Kidney glomerular epithelial cell (primary cell): ENCODE measurements around the gene ACTN2.
A peak's percentile ranks its signal among the peaks of the same experiment; 100 is the strongest.

Experiments used
- DNase-seq: peaks from one replicate; lab custom pipeline; 2025; lab: John Stamatoyannopoulos, UW

The ACTN2 gene

GRCh38 chr1:236691348-236691747, 5.0 kb downstream of the ACTN2 start:
- no peak for DNase-seq

- peak; percentile 19 for DNase-seq
These were observed 5.8 kb downstream of the ACTN2 start for GRCh38 chr1:236692128-236692527.

DNA sequence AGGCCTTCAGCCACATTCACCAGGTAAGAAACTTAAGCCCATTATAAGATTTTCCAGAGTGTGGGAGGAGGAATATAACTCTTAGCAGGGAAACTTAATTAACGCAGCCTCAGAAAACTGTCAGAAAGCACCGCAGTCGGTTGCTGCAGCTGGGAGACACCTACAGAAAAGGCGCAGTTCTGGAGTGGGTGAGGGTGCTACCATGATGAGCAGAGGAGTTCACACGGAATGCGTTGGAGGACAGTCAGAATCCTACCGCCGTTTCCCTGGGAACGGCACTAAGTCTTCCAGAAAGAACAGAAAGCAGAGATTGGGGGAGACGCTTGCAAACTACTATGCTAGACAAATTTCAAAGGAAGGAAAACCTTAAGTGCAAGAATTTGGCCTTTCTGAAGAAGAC, 6.4 kb downstream of the ACTN2 start:
- DNase-seq: no peak

GRCh38 chr1:236699366-236699765, 13.1 kb downstream of the ACTN2 start:
- no peak for DNase-seq

GRCh38 chr1:236700903-236701302, 14.6 kb downstream of the ACTN2 start:
- DNase-seq: no peak

DNA sequence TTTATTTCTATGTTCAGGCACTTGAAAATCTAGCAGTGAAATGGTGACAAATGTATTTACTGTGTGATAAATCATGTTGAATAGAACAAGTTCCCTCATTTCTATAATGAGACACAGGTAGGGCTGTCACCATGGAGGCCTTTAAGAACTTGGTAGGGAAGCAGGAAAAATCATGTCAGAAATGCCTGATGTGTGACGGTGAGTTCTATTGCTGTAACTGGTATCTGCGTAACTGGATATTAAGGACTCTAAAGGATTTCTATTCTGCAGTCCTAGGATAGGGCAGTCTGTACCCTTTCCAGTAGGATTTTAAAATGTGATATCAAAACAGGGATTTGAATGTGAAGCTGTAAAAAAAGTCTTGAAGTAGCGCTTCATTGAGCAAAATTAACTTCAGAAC, 15.5 kb downstream of the ACTN2 start:
- no peak for DNase-seq

- no peak for DNase-seq
These were observed 16.6 kb downstream of the ACTN2 start for GRCh38 chr1:236702791-236703394.

- DNase-seq: no peak
These were observed 19.5 kb downstream of the ACTN2 start for GRCh38 chr1:236705771-236706170.

- no peak for DNase-seq
These were observed 19.9 kb downstream of the ACTN2 start for GRCh38 chr1:236706183-236706582.

DNA sequence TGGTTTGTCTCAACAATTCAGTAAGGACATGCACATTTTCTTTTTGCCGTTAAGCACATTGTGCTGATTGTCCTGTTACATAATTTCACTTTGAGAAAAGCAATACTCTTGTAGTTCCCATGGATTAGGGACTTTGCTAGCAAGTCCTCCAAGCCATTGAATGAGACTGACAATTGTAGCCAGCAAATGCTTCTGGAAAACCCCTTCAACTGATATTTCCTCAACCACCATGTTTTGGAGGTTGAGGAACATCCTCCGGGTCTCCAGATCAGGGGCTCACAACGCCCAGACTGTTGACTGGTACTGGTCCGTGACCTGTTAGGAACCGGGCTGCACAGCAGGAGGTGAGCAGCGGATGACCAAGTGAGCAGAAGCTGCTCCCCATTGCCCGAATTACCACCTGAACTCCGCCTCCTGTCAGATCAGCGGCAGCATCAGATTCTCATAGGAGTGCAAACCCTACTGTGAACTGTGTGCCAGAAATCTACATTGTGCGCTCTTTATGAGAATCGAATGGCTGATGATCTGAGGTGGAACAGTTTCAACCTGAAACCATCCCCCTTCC, 24.1 kb downstream of the ACTN2 start:
- no peak for DNase-seq

- DNase-seq: no peak
These were observed 29.9 kb downstream of the ACTN2 start for GRCh38 chr1:236716160-236716559.

- no peak for DNase-seq
These were observed 31.5 kb downstream of the ACTN2 start for GRCh38 chr1:236717811-236718210.

- no peak for DNase-seq
These were observed 32.0 kb downstream of the ACTN2 start for GRCh38 chr1:236718328-236718727.

GRCh38 chr1:236720206-236720605, 33.9 kb downstream of the ACTN2 start:
- DNase-seq: no peak

DNA sequence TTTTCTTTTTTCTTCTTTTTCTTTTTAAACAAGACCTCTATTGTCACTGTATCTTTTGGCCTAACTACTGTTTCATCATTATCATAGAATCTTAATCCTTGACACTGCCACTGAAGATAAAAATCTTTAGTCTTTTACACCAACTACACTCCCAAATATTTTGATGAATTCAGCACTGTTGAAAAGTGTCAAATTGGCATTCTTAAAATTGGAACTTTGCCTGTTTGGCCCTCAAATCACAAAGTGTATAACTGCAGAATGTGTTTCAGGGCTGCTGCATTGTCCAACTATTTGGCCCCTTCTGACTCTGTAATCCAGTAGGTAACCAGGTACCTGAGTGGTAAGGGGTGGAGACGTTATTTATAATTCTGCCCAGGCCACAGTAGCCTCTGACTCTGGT, 34.3 kb downstream of the ACTN2 start:
- DNase-seq: no peak

- DNase-seq: no peak
These were observed 37.8 kb downstream of the ACTN2 start for GRCh38 chr1:236724049-236724448.

GRCh38 chr1:236724506-236724905, 38.2 kb downstream of the ACTN2 start:
- DNase-seq: no peak

DNA sequence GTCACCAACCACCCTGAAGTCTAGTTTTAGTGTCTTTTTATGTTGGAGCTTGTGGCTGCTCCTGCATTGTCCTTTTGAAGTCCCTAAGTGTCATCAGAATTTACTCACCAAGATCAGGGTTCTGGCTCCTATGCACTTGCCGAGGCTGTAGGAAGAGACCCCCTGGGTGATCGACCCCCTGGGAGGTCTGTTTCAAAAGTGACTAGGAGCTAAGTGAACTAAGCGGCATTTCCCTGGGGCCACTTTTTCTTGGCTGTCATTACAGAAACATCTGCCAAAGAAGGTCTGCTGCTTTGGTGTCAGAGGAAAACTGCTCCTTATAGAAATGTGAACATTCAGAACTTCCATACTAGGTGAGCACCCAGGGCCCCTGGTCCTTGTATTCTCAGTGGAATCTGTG, 39.4 kb downstream of the ACTN2 start:
- no peak for DNase-seq

DNA sequence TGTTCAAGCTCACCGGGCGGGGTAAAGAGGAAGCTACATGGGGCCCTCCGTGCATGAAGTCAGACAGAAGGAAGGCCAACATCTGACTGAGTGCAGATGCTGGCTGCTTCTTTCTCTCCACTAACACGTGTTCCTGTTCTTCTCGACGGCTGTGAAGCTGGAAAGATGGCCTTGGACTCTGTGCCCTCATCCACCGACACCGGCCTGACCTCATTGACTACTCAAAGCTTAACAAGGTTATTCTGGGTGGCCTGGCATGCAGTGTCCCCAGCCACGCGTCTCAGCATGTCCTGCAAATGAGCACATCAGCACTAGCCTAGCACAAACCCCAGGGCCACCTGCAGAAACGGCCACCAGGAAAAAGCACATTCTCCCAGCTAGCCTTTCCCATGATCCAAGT, 41.2 kb downstream of the ACTN2 start:
- no peak for DNase-seq

DNA sequence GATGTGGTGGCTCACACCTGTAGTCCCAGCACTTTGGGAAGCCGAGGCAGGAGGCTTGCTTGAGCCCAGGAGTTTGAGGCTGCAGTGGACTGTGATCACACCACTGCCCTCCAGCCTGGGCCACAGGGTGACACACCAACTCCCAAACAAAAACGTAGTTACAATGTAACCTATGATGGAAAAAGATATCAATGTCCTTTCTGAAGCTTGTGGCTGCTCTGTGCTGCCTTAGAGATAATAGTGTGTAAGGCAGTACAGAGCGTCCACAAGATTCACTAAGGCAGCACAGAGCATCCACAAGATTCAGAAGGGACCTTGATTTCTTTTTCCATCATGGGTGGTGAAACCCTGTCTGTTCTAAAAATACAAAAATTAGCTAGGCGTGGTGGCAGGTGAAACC, 42.5 kb downstream of the ACTN2 start:
- no peak for DNase-seq

- DNase-seq: peak; percentile 19
These were observed 47.4 kb downstream of the ACTN2 start for GRCh38 chr1:236733653-236734052.

DNA sequence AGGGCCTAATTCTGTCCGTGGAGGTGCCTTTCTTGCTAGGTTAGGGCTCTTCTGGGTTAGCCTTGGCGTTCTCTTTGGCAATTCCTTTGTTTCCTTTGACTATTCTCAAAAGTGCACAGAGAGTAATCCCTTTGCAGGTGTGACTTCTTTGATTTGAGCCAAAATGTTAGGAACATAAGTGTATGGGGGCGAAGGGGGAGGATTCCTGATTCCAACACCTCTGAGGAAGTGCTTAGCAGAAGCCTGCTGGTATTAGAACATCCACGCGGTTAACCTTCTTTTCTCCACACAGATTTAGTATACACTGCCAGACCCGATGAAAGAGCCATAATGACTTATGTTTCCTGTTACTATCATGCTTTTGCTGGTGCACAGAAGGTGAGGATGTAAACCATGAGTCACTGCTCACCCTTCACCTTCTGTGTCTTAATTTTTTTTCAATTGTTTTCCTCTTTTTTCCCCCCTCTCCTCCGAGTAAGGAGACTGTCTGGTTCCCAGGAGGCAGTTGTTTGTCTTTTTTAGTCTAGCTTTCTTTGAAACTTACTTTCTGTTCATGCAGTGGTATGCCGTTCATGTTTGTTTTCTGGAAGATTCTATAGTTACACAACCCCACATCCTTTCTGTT, 48.0 kb downstream of the ACTN2 start:
- peak; percentile 54 for DNase-seq

DNA sequence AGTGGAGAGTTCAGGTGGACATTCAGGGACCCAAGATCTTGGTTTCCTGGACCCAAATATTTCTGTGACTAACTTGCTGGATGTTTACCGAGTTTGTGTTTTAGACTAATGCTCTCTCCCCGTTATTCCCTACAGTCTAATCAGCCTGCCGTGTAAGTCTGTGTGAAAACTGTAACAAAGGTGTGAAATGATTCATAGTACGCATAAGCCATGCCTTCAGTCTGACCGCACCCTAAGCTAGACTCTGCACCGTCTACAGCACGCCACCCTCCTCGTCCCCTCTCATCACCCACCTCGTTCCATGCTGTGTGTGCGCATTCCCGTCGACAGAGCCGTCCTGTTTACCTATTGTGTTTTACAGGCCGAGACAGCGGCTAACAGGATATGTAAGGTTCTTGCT, 50.5 kb downstream of the ACTN2 start:
- no peak for DNase-seq

GRCh38 chr1:236741753-236742152, 55.5 kb downstream of the ACTN2 start:
- no peak for DNase-seq
